ENCODE results near the gene MS4A15. TPM values are rescaled to one million over a fixed set of nuclear protein-coding genes. Genes with fewer than 3 reads are reported as not detected.

The MS4A15 gene
- total RNA-seq, 1 donor from 2014 or later = not detected

GRCh38 chr11:60791153-60791933, 34.7 kb downstream of the MS4A15 start:
- Mint-ChIP-seq H3K4me3 (ENCODE audit: low read depth) (no peak overlapping the region), H3K36me3 (ENCODE audit: insufficient read depth) (no peaks in the 10 kb centered on the region), H3K4me1 (ENCODE audit: low read depth) (no peaks in the 10 kb centered on the region), H3K27me3 (peaks cover 22% of the 10 kb centered on the region), H3K27ac (no peak overlapping the region), H3K9me3 (ENCODE audit: low read depth) (peaks cover 7% of the 10 kb centered on the region)
- no peak for DNase-seq (ENCODE audit: low spot score, unreplicated experiment)
- TF ChIP-seq CTCF (IDR thresholded peaks at IDR 0.05; ENCODE audit: unreplicated experiment) = no peak

GRCh38 chr11:60792521-60792920, 35.9 kb downstream of the MS4A15 start:
- Mint-ChIP-seq H3K4me3 (ENCODE audit: low read depth) (no peak overlapping the region), H3K4me1 (ENCODE audit: low read depth) (no peaks in the 10 kb centered on the region)

GRCh38 chr11:60795291-60795690, 38.6 kb downstream of the MS4A15 start:
- DNase-seq (ENCODE audit: low spot score, unreplicated experiment) = no peak
- Mint-ChIP-seq H3K27ac (no peak overlapping the region), H3K9me3 (ENCODE audit: low read depth) (peaks cover 7% of the 10 kb centered on the region), H3K36me3 (ENCODE audit: insufficient read depth) (no peaks in the 10 kb centered on the region), H3K4me3 (ENCODE audit: low read depth) (no peak overlapping the region), H3K27me3 (peaks cover 37% of the 10 kb centered on the region), H3K4me1 (ENCODE audit: low read depth) (no peaks in the 10 kb centered on the region)
- TF ChIP-seq CTCF (IDR thresholded peaks at IDR 0.05; ENCODE audit: unreplicated experiment) = no peak

More at GRCh38 chr11:60792521-60792920, 35.9 kb downstream of the MS4A15 start:
- no peak overlapping the region for H3K27ac Mint-ChIP-seq
- no peak for DNase-seq (ENCODE audit: low spot score, unreplicated experiment)
- no peaks in the 10 kb centered on the region for H3K36me3 Mint-ChIP-seq (ENCODE audit: insufficient read depth)
- peaks cover 23% of the 10 kb centered on the region for H3K27me3 Mint-ChIP-seq
- TF ChIP-seq CTCF (IDR thresholded peaks at IDR 0.05; ENCODE audit: unreplicated experiment) = no peak
- peaks cover 7% of the 10 kb centered on the region for H3K9me3 Mint-ChIP-seq (ENCODE audit: low read depth)

- H3K9me3 Mint-ChIP-seq (ENCODE audit: low read depth) = no peaks in the 10 kb centered on the region
- no peaks in the 10 kb centered on the region for H3K4me1 Mint-ChIP-seq (ENCODE audit: low read depth)
- no peak overlapping the region for H3K4me3 Mint-ChIP-seq (ENCODE audit: low read depth)
- no peaks in the 10 kb centered on the region for H3K36me3 Mint-ChIP-seq (ENCODE audit: insufficient read depth)
- no peak overlapping the region for H3K27ac Mint-ChIP-seq
- DNase-seq (ENCODE audit: low spot score, unreplicated experiment) = no peak
- peaks cover 38% of the 10 kb centered on the region for H3K27me3 Mint-ChIP-seq
- TF ChIP-seq CTCF (IDR thresholded peaks at IDR 0.05; ENCODE audit: unreplicated experiment) = no peak
Measured at GRCh38 chr11:60797846-60798630, 41.4 kb downstream of the MS4A15 start.

GRCh38 chr11:60798631-60799030, 42.0 kb downstream of the MS4A15 start:
- no peaks in the 10 kb centered on the region for H3K4me1 Mint-ChIP-seq (ENCODE audit: low read depth)
- no peak overlapping the region for H3K4me3 Mint-ChIP-seq (ENCODE audit: low read depth)
- H3K27ac Mint-ChIP-seq = no peak overlapping the region
- no peaks in the 10 kb centered on the region for H3K9me3 Mint-ChIP-seq (ENCODE audit: low read depth)
- no peak for TF ChIP-seq CTCF (IDR thresholded peaks at IDR 0.05; ENCODE audit: unreplicated experiment)
- no peak for DNase-seq (ENCODE audit: low spot score, unreplicated experiment)
- H3K27me3 Mint-ChIP-seq = peaks cover 35% of the 10 kb centered on the region
- no peaks in the 10 kb centered on the region for H3K36me3 Mint-ChIP-seq (ENCODE audit: insufficient read depth)
